ENCODE results near the gene GTF2H4. TPM values are rescaled to one million over a fixed set of nuclear protein-coding genes. Genes with fewer than 3 reads are reported as not detected.

The GTF2H4 gene
- total RNA-seq, 6 donors from 2014 or later, result 10.1 to 47.6 (median 27.6) TPM

- ATAC-seq (ENCODE audit: low FRiP score in 2 of 2) (no peak), DNase-seq (no peak)
- H3K36me3 ChIP-seq, result no peaks in the 10 kb centered on the region
- H3K9me3 ChIP-seq, result no peaks in the 10 kb centered on the region
- 80 to 88% methylated on average over 6 of the region's 6 CpGs for WGBS, 2 donors
- TF ChIP-seq, protein P1, sequence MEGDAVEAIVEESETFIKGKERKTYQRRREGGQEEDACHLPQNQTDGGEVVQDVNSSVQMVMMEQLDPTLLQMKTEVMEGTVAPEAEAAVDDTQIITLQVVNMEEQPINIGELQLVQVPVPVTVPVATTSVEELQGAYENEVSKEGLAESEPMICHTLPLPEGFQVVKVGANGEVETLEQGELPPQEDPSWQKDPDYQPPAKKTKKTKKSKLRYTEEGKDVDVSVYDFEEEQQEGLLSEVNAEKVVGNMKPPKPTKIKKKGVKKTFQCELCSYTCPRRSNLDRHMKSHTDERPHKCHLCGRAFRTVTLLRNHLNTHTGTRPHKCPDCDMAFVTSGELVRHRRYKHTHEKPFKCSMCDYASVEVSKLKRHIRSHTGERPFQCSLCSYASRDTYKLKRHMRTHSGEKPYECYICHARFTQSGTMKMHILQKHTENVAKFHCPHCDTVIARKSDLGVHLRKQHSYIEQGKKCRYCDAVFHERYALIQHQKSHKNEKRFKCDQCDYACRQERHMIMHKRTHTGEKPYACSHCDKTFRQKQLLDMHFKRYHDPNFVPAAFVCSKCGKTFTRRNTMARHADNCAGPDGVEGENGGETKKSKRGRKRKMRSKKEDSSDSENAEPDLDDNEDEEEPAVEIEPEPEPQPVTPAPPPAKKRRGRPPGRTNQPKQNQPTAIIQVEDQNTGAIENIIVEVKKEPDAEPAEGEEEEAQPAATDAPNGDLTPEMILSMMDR (IDR thresholded peaks at IDR 0.05), result no peak
- TF ChIP-seq EP300 (IDR thresholded peaks at IDR 0.05) (no peak), POLR2AphosphoS5 (IDR thresholded peaks at IDR 0.05) (no peak), POLR2A (IDR thresholded peaks at IDR 0.05) (no peak)
- H3K27ac ChIP-seq, result no peak overlapping the region
- peaks cover 0 to 15% (median 3%) of the 10 kb centered on the region in 4 donors for H3K4me1 ChIP-seq
- no peaks in the 10 kb centered on the region for H3K27me3 ChIP-seq
- no peak overlapping the region for H3K4me3 ChIP-seq
Observed at GRCh38 chr6:30963641-30964040, 55.6 kb downstream of the GTF2H4 start.

Small RNA genes lying within 50 kb of the gene (small RNA-seq; reads per million reads assigned to genes)
- gene RF00019, result 0 reads per million in 4 donors

Other genes starting within 250 kb of the GTF2H4 start
- gene DHX16, start 235.2 kb upstream of the GTF2H4 start, total RNA-seq, result 10 to 100 TPM; 28.1 to 60.8 (median 31.8) TPM
- gene PPP1R18, start 221.6 kb upstream of the GTF2H4 start, total RNA-seq, result 100 to 1,000 TPM in 1 of 6 donors, 10 to 100 TPM in 5; 23.5 to 103 (median 60.8) TPM
- 10 to 100 TPM in 1 of 6 donors, 1 to 10 TPM in 5; 3.3 to 13.4 (median 7.2) TPM for gene NRM, start 217.2 kb upstream of the GTF2H4 start, total RNA-seq
- gene MDC1, start 190.9 kb upstream of the GTF2H4 start, total RNA-seq, result 10 to 100 TPM; 13.5 to 33.5 (median 24.2) TPM
- 100 to 1,000 TPM in 4 of 6 donors, 10 to 100 TPM in 2; 71.2 to 347 (median 149) TPM for gene TUBB, start 187.9 kb upstream of the GTF2H4 start, total RNA-seq
- gene FLOT1, start 165.5 kb upstream of the GTF2H4 start, total RNA-seq, result 100 to 1,000 TPM; 133 to 212 (median 143) TPM
- gene IER3, start 163.7 kb upstream of the GTF2H4 start, total RNA-seq, result 10 to 100 TPM in 4 of 6 donors, 1 to 10 TPM in 2; 4.2 to 61.1 (median 19.8) TPM
- 100 to 1,000 TPM in 5 of 6 donors, 10 to 100 TPM in 1; 75.4 to 147 (median 111) TPM for gene DDR1, start 23.7 kb upstream of the GTF2H4 start, total RNA-seq
- gene VARS2, start 6.0 kb downstream of the GTF2H4 start, total RNA-seq, result 10 to 100 TPM; 23.0 to 56.6 (median 29.5) TPM
- 100 to 1,000 TPM in 5 of 6 donors, 10 to 100 TPM in 1; 80.7 to 511 (median 229) TPM for gene SFTA2, start 24.0 kb downstream of the GTF2H4 start, total RNA-seq
- 10 to 100 TPM in 2 of 6 donors, 1 to 10 TPM in 4; 1.8 to 38.8 (median 5.0) TPM for gene MUCL3, start 32.8 kb downstream of the GTF2H4 start, total RNA-seq
- gene MUC21, start 75.5 kb downstream of the GTF2H4 start, total RNA-seq, result 1 to 10 TPM; 2.1 to 5.2 (median 3.6) TPM
- under 1 TPM in 3 of 6 donors, not detected in 3; 0.06 to 0.15 (median 0.07) TPM for gene MUC22, start 102.3 kb downstream of the GTF2H4 start, total RNA-seq
- not detected for gene C6orf15, start 204.4 kb downstream of the GTF2H4 start, total RNA-seq
- 1 to 10 TPM; 3.2 to 9.4 (median 4.4) TPM for gene PSORS1C1, start 206.6 kb downstream of the GTF2H4 start, total RNA-seq
- not detected for gene CDSN, start 212.2 kb downstream of the GTF2H4 start, total RNA-seq
- gene PSORS1C2, start 230.9 kb downstream of the GTF2H4 start, total RNA-seq, result not detected
- gene CCHCR1, start 249.6 kb downstream of the GTF2H4 start, total RNA-seq, result 10 to 100 TPM in 5 of 6 donors, 1 to 10 TPM in 1; 5.5 to 83.8 (median 19.5) TPM